Neural cell (in vitro differentiated cells): Measurements from ENCODE around the gene RAMP3.

Experiments used
- CTCF ChIP-seq: fragments of 450-650 bp; IDR thresholded peaks from 2 replicates; pipeline ENCODE4 v1.5.1; 2014; ENCODE audit warnings: antibody characterized with exemption, mild to moderate bottlenecking, moderate library complexity; ENCODE audit not compliant: poor library complexity, severe bottlenecking
- EP300 ChIP-seq: fragments of 450-650 bp; conservative IDR thresholded peaks from 2 replicates; pipeline ENCODE4 v1.6.1; 2014; ENCODE audit warnings: antibody characterized with exemption, mild to moderate bottlenecking, moderate library complexity; ENCODE audit not compliant: poor library complexity, severe bottlenecking
- EZH2 ChIP-seq: fragments of 200-600, 300-800 bp; shearing (Covaris generic), sonication (generic); IDR thresholded peaks from 2 replicates; pipeline ENCODE4 v1.6.1; 2014; ENCODE audit warnings: antibody characterized with exemption, low read length, borderline replicate concordance, mild to moderate bottlenecking; ENCODE audit not compliant: insufficient read depth, poor library complexity, severe bottlenecking
- POLR2AphosphoS5 ChIP-seq: IDR thresholded peaks from 2 replicates; pipeline ENCODE4 v1.6.1; 2012
- RAD21 ChIP-seq: fragments of 450-650 bp; conservative IDR thresholded peaks from 2 replicates; pipeline ENCODE4 v1.6.1; 2014; ENCODE audit warnings: antibody characterized with exemption, mild to moderate bottlenecking, moderate library complexity
- SMC3 ChIP-seq: fragments of 450-650 bp; conservative IDR thresholded peaks from 2 replicates; pipeline ENCODE4 v1.6.1; 2014; ENCODE audit warnings: antibody characterized with exemption, mild to moderate bottlenecking, moderate library complexity; ENCODE audit not compliant: poor library complexity
- TAF1 ChIP-seq: IDR thresholded peaks from 2 replicates; pipeline ENCODE4 v1.6.1; 2012; ENCODE audit warnings: low read depth

GRCh38 chr7:45184326-45185027, 26.9 kb downstream of the RAMP3 start:
- no peak for TF ChIP-seq CTCF
- no peak for TF ChIP-seq EZH2
- TF ChIP-seq TAF1: no peak
- no peak for TF ChIP-seq EP300
- no peak for TF ChIP-seq POLR2AphosphoS5
- no peak for TF ChIP-seq RAD21
- TF ChIP-seq SMC3: no peak
